Neutrophil (primary cell): Measurements from ENCODE around the gene PTPRZ1.

Experiments used
- H3K27ac ChIP-seq: fragments of 200-600 bp; sonication (generic); 2 replicates; pipeline ENCODE4 v1.5.1; 2016; ENCODE audit warnings: mild to moderate bottlenecking, moderate library complexity
- H3K27me3 ChIP-seq: fragments of 200-600 bp; sonication (generic); 2 replicates; pipeline ENCODE4 v1.6.0; 2016; ENCODE audit warnings: mild to moderate bottlenecking
- H3K36me3 ChIP-seq: fragments of 200-600 bp; sonication (generic); 2 replicates; pipeline ENCODE4 v1.5.1; 2017
- H3K4me1 ChIP-seq, 2 experiments: fragments of 200-600 bp in 1 of 2; sonication (generic) in 1 of 2; 1 replicate in 1 of 2; 2 replicates in 1 of 2; pipeline versions ENCODE4 v1.5.1 to v1.6.1; 2013 to 2016; ENCODE audit warnings: low read depth in 1 of 2, low read length in 1 of 2, mild to moderate bottlenecking in 1 of 2, moderate library complexity in 1 of 2; ENCODE audit not compliant: control insufficient read depth in 1 of 2, insufficient read depth in 1 of 2
- H3K4me3 ChIP-seq, 2 experiments: fragments of 200-600 bp in 1 of 2; sonication (generic) in 1 of 2; 1 replicate in 1 of 2; 2 replicates in 1 of 2; pipeline ENCODE4 v1.5.1; 2013 to 2016; ENCODE audit warnings: low read depth in 1 of 2, low read length in 1 of 2, mild to moderate bottlenecking in 1 of 2, moderate library complexity in 1 of 2
- H3K9me3 ChIP-seq: fragments of 200-600 bp; sonication (generic); 2 replicates; pipeline ENCODE4 v1.5.1; 2016
- CTCF ChIP-seq: fragments of 200-600 bp; sonication (generic); IDR thresholded peaks from 2 replicates; pipeline ENCODE4 v1.5.1; 2016; ENCODE audit warnings: antibody characterized with exemption

PTPRZ1 gene

DNA sequence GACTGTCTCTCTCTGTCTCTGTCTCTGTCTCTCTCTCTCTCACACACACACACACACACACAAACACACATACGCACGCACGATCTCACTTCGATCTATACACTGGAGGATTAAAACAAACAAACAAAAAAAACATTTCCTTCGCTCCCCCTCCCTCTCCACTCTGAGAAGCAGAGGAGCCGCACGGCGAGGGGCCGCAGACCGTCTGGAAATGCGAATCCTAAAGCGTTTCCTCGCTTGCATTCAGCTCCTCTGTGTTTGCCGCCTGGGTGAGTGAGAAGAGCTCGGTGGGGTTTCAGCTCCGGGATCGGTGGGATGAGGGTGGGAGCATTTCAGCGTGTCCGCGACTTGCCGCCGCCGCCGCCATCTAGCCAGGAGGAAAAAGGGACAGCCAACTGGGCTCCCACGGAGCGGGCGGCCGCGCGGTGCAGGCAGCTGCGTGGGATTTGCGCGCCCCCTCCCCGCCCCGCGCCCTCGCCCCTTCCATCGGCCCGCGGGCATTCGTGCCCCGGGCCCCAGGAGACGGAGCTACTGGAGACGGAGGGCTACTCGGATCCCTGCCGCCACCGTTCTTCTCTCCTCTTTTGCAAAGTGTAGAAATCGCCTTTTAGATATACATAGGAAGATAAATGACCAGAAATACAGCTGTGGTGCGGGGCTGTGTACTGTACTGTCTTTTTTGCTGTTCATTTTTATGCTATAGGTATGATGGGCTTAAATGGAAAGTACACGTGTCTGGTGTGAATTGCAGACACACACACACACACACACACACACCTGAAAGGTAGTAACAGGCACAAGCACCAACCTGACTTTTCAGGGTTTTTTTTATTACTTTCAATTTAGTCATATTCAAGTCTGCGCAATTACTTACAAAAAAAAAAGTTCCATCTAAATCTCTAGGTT, 581 bp downstream of the PTPRZ1 start:
- TF ChIP-seq CTCF: no peak
- H3K27me3 ChIP-seq: peaks cover 57% of the 10 kb centered on the region
- no peaks in the 10 kb centered on the region for H3K4me1 ChIP-seq
- H3K27ac ChIP-seq: no peak overlapping the region
- H3K4me3 ChIP-seq: no peak overlapping the region
- no peaks in the 10 kb centered on the region for H3K9me3 ChIP-seq
- H3K36me3 ChIP-seq: no peaks in the 10 kb centered on the region

- Histone ChIP-seq H3K27ac (no peak overlapping the region), H3K36me3 (no peaks in the 10 kb centered on the region), H3K4me1 (no peaks in the 10 kb centered on the region), H3K9me3 (no peaks in the 10 kb centered on the region), H3K27me3 (peaks cover 57% of the 10 kb centered on the region), H3K4me3 (no peak overlapping the region)
- TF ChIP-seq CTCF: no peak
Measured at GRCh38 chr7:121874298-121874697, 1.3 kb downstream of the PTPRZ1 start.

- no peaks in the 10 kb centered on the region for H3K9me3 ChIP-seq
- TF ChIP-seq CTCF: no peak
- no peak overlapping the region for H3K27ac ChIP-seq
- H3K4me3 ChIP-seq: no peak overlapping the region
- H3K27me3 ChIP-seq: peaks cover 57% of the 10 kb centered on the region
- no peaks in the 10 kb centered on the region for H3K36me3 ChIP-seq
- H3K4me1 ChIP-seq: no peaks in the 10 kb centered on the region
Measured at GRCh38 chr7:121875203-121875602, 2.2 kb downstream of the PTPRZ1 start.

GRCh38 chr7:121876656-121877500, 3.9 kb downstream of the PTPRZ1 start:
- Histone ChIP-seq H3K36me3 (no peaks in the 10 kb centered on the region), H3K4me3 (no peak overlapping the region), H3K9me3 (no peaks in the 10 kb centered on the region), H3K27me3 (peaks cover 42% of the 10 kb centered on the region), H3K27ac (no peak overlapping the region), H3K4me1 (no peaks in the 10 kb centered on the region)
- no peak for TF ChIP-seq CTCF

DNA sequence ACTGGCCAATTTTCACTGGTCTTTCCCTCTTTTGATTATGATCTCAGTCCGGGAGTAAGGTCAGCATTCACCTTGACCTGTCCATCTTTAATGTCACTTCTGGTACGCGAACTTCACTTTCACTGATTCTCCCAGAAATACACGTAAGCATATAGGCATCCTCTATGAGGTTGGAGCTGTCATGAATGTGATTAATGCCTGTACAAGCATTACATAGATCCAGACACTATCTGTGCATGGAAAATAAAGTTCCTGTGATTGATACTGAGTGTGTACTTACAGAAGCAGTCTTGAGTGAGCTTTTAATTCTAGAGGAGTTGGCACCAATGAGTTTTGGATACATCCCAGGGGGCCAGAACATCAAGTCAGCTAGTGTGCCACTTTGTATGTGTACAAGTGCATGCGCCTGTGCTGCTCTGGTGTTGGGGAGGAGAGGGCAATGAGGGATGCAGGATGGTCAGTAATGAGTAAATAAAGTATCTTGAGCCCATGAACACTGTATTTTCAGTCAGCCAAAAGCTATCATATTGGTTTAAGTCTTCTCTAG, 6.0 kb downstream of the PTPRZ1 start:
- Histone ChIP-seq H3K27me3 (peaks cover 21% of the 10 kb centered on the region), H3K4me1 (no peaks in the 10 kb centered on the region), H3K9me3 (no peaks in the 10 kb centered on the region), H3K36me3 (no peaks in the 10 kb centered on the region), H3K27ac (no peak overlapping the region), H3K4me3 (no peak overlapping the region)
- TF ChIP-seq CTCF: no peak
